ENCODE measurements around the gene PCDH7. TPM values are rescaled to one million over a fixed set of nuclear protein-coding genes. Genes with fewer than 3 reads are reported as not detected.

Gene PCDH7
- total RNA-seq, 1 donor from 2014 or later: 34.3 TPM

- DNase-seq: no peak
- no peak for TF ChIP-seq CTCF (IDR thresholded peaks at IDR 0.05; ENCODE audit: borderline replicate concordance)
- no peaks in the 10 kb centered on the region for H3K36me3 ChIP-seq
- H3K9me3 ChIP-seq (replicated peaks): no peaks in the 10 kb centered on the region
- H3K27me3 ChIP-seq (ENCODE audit: low read depth): no peaks in the 10 kb centered on the region
- peaks cover 42% of the 10 kb centered on the region for H3K4me1 ChIP-seq
- intact Hi-C loops (cut with micrococcal nuclease): no loop called here
- H3K4me3 ChIP-seq: no peak overlapping the region
- no peak overlapping the region for H3K27ac ChIP-seq (replicated peaks)
Observed at GRCh38 chr4:30770049-30770549, 49.9 kb downstream of the PCDH7 start.

GRCh38 chr4:30770812-30771211, 50.6 kb downstream of the PCDH7 start:
- Histone ChIP-seq H3K4me1 (peaks cover 39% of the 10 kb centered on the region), H3K27me3 (ENCODE audit: low read depth) (no peaks in the 10 kb centered on the region), H3K36me3 (no peaks in the 10 kb centered on the region), H3K27ac (replicated peaks) (no peak overlapping the region), H3K4me3 (no peak overlapping the region), H3K9me3 (replicated peaks) (no peaks in the 10 kb centered on the region)
- TF ChIP-seq CTCF (IDR thresholded peaks at IDR 0.05; ENCODE audit: borderline replicate concordance): no peak
- no peak for DNase-seq
- intact Hi-C loops (cut with micrococcal nuclease): no loop called here

- no peak for DNase-seq
- Histone ChIP-seq H3K27ac (replicated peaks) (no peak overlapping the region), H3K4me3 (no peak overlapping the region), H3K27me3 (ENCODE audit: low read depth) (no peaks in the 10 kb centered on the region), H3K4me1 (peaks cover 3% of the 10 kb centered on the region), H3K36me3 (no peaks in the 10 kb centered on the region), H3K9me3 (replicated peaks) (no peaks in the 10 kb centered on the region)
- intact Hi-C loops (cut with micrococcal nuclease): no loop called here
- no peak for TF ChIP-seq CTCF (IDR thresholded peaks at IDR 0.05; ENCODE audit: borderline replicate concordance)
Observed at GRCh38 chr4:30776451-30776850, 56.3 kb downstream of the PCDH7 start.

GRCh38 chr4:30776921-30777415, 56.8 kb downstream of the PCDH7 start:
- Histone ChIP-seq H3K36me3 (no peaks in the 10 kb centered on the region), H3K9me3 (replicated peaks) (no peaks in the 10 kb centered on the region), H3K4me1 (peaks cover 3% of the 10 kb centered on the region), H3K4me3 (no peak overlapping the region), H3K27ac (replicated peaks) (no peak overlapping the region), H3K27me3 (ENCODE audit: low read depth) (no peaks in the 10 kb centered on the region)
- no peak for TF ChIP-seq CTCF (IDR thresholded peaks at IDR 0.05; ENCODE audit: borderline replicate concordance)
- intact Hi-C loops (cut with micrococcal nuclease): no loop called here
- DNase-seq: no peak

All from left ventricle myocardium inferior (tissue), 1 donor.